AG04449 (cell line): ENCODE measurements around the gene NTRK3.
A peak's percentile ranks its signal among the peaks of the same experiment; 100 is the strongest.

Experiments used
- CTCF ChIA-PET: fragments of 350-600 bp; formaldehyde crosslinking; extraction: SDS; loops from one replicate; lab custom pipeline; 2021; ENCODE audit warnings: antibody characterized with exemption; lab: Yijun Ruan, JAX
- POLR2A ChIA-PET: fragments of 400-600, 350-600 bp; formaldehyde crosslinking; extraction: SDS; loops from one replicate; lab custom pipeline; 2020; ENCODE audit warnings: antibody characterized with exemption, inconsistent platforms; lab: Yijun Ruan, JAX
- DNase-seq: peaks from one replicate; pipeline ENCODE4 v3.0.0-alpha.2; 2010; ENCODE audit warnings: low read depth, low spot score
- H3K4me3 ChIP-seq: 2 replicates; pipeline ENCODE4 v1.5.1; 2011; ENCODE audit warnings: low read depth, mild to moderate bottlenecking, control low read depth, low read length
- TF ChIP-seq, protein P1 (sequence below): IDR thresholded peaks from one replicate; pipeline ENCODE4 v1.5.1; 2011; ENCODE audit warnings: mild to moderate bottlenecking, moderate library complexity, low read length, control low read depth, inconsistent platforms; ENCODE audit not compliant: insufficient read depth; ENCODE audit errors: missing control alignments

Gene NTRK3

DNA sequence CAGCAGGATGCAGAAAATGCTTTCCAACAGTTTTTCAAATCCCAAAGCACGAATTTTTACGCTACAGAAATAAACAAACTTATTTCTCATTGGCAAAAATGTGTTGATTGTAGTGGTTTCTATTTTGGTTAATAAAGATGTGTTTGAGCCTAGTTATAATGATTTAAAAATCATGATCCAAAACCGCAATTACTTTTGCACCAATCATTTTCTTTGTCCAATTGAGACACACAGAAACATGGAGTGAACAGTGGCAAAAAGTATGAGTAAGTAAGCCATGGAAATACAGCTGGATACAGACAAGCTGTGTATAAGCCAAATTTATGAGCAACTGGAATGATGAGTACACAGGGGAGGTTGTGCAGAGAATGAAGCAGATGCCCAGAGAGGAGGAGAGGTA is 427.9 kb downstream of the NTRK3 start:
- TF ChIP-seq, protein P1, sequence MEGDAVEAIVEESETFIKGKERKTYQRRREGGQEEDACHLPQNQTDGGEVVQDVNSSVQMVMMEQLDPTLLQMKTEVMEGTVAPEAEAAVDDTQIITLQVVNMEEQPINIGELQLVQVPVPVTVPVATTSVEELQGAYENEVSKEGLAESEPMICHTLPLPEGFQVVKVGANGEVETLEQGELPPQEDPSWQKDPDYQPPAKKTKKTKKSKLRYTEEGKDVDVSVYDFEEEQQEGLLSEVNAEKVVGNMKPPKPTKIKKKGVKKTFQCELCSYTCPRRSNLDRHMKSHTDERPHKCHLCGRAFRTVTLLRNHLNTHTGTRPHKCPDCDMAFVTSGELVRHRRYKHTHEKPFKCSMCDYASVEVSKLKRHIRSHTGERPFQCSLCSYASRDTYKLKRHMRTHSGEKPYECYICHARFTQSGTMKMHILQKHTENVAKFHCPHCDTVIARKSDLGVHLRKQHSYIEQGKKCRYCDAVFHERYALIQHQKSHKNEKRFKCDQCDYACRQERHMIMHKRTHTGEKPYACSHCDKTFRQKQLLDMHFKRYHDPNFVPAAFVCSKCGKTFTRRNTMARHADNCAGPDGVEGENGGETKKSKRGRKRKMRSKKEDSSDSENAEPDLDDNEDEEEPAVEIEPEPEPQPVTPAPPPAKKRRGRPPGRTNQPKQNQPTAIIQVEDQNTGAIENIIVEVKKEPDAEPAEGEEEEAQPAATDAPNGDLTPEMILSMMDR, result no peak
- POLR2A ChIA-PET, result no interaction called here
- no peak for DNase-seq
- no peak overlapping the region for H3K4me3 ChIP-seq
- CTCF ChIA-PET, result no interaction called here

DNA sequence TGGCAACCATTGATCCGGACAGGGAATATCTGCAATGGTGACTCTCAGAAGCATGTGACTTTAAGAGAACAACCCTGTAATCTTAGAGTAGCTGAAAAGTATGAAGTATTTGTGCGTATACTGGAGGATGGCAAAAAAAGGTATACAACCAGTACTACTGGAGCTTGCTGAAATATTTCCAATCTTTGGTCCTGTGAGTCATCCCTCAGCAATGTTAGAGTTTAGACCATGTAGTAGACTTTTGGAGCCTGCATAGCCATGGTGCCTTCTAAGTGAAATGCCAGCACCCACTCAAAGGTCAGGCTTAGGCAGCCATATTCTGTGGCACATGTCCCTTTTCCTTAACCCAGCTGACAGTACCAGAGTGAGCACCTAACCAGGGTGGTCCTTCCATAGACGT is 429.4 kb downstream of the NTRK3 start:
- POLR2A ChIA-PET, result no interaction called here
- no peak for DNase-seq

GRCh38 chr15:87826119-87826747 is 430.3 kb downstream of the NTRK3 start:
- TF ChIP-seq, protein P1, result no peak
- CTCF ChIA-PET, result no interaction called here
- DNase-seq, result no peak
- H3K4me3 ChIP-seq, result no peak overlapping the region
- POLR2A ChIA-PET, result no interaction called here

More for the DNA sequence above, 429.4 kb downstream of the NTRK3 start:
- CTCF ChIA-PET, result no interaction called here
- no peak overlapping the region for H3K4me3 ChIP-seq
- TF ChIP-seq, protein P1, result no peak

- TF ChIP-seq, protein P1, result no peak
- POLR2A ChIA-PET, result no interaction called here
- CTCF ChIA-PET, result no interaction called here
- no peak overlapping the region for H3K4me3 ChIP-seq
- DNase-seq, result no peak
Measured at GRCh38 chr15:87818756-87819155, 437.8 kb downstream of the NTRK3 start.

- POLR2A ChIA-PET, result interaction anchor here (1.4 kb wide), 1 partner anchor 57 kb away, joined by 3 read pairs; no protein-coding TSS in a partner anchor
Measured at GRCh38 chr15:87817553-87817952, 439.0 kb downstream of the NTRK3 start.

GRCh38 chr15:87816811-87817210 is 439.7 kb downstream of the NTRK3 start:
- H3K4me3 ChIP-seq, result no peak overlapping the region
- DNase-seq, result peak; percentile 90
- TF ChIP-seq, protein P1, result no peak
- ChIA-PET CTCF (interaction anchor here (0.9 to 1.4 kb wide), 3 partner anchors 8 to 242 kb away, joined by 3 read pairs; no protein-coding TSS in a partner anchor), POLR2A (interaction anchor here (1.4 kb wide), 1 partner anchor 58 kb away, joined by 3 read pairs; no protein-coding TSS in a partner anchor)

More at GRCh38 chr15:87817553-87817952, 439.0 kb downstream of the NTRK3 start:
- CTCF ChIA-PET, result interaction anchor here (0.9 to 1.4 kb wide), 2 partner anchors 9 to 12 kb away, joined by 3 read pairs; no protein-coding TSS in a partner anchor
- no peak overlapping the region for H3K4me3 ChIP-seq
- no peak for DNase-seq
- TF ChIP-seq, protein P1, result peak; percentile 16
